Measurements from ENCODE around the gene MRPL28. TPM values are rescaled to one million over a fixed set of nuclear protein-coding genes. Genes with fewer than 3 reads are reported as not detected.

Gene MRPL28
- total RNA-seq, 1 experiment from 2014 or later, result 61.4 TPM

DNA sequence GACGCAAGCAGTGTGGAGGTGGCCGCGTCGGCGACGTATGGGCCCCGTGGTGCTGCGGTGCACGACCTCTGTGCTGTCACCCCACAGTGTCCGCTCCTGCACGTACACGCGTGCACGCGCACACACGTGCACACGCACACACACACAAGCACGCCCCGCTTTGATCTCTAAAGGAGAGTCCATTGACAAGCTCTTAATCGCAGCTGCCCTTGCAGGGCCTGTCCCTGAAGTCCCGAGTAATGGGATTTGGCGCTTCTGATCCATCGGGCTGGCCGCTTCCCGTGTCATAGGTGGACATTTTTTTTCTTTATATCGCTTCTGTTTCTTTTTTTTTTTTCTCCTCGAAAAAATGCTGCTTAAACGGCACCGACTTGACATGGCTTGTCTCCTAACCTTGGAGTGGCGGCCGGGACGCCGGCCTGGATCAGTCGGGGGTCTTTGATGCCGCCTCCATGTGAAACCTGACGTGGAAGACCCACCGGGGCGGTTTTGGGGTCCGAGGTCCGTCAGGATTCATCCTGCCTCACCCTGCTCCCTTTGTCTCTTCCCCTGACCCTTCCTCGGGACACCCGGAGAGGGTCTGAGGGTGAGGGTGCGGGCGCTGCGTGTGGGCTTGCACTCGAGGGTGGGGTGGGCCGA is 9.5 kb downstream of the MRPL28 start:
- no peak overlapping the region for H3K9ac ChIP-seq (ENCODE audit: low read length)
- no peaks in the 10 kb centered on the region for H3K4me1 ChIP-seq (ENCODE audit: control insufficient read depth in 1 of 2, insufficient read depth in 2 of 2, low read length in 2 of 2)
- H2AFZ ChIP-seq (ENCODE audit: low read depth, low read length, poor library complexity, severe bottlenecking), result no peak overlapping the region
- ChIA-PET RAD21 (ENCODE audit: low non-redundant PET in 1 of 2, low total read pairs in 2 of 2, uncharacterized antibody in 2 of 2, unreplicated experiment in 2 of 2) (no interaction called here), CTCF (interaction anchor here (1.8 to 2.2 kb wide), 3 partner anchors 254 to 295 kb away, joined by 9 to 21 read pairs (median 12); no protein-coding TSS in a partner anchor), POLR2A (no interaction called here)
- no peaks in the 10 kb centered on the region for H3K79me2 ChIP-seq (ENCODE audit: insufficient read depth, low read length)
- no peak overlapping the region for H3K4me2 ChIP-seq (ENCODE audit: low read length)
- H3K9me3 ChIP-seq (ENCODE audit: control insufficient read depth in 1 of 2, insufficient read depth in 1 of 2, low read depth in 1 of 2, low read length in 2 of 2), result no peaks in the 10 kb centered on the region
- no peaks in the 10 kb centered on the region for H3K27me3 ChIP-seq (ENCODE audit: insufficient read depth, low read length)
- intact Hi-C loops (cut with micrococcal nuclease), result no loop called here
- H3K9me2 ChIP-seq (ENCODE audit: insufficient read depth), result no peaks in the 10 kb centered on the region
- no peaks in the 10 kb centered on the region for H3K36me3 ChIP-seq (ENCODE audit: control insufficient read depth in 1 of 2, insufficient read depth in 2 of 2, low read length in 2 of 2)
- DNase-seq (ENCODE audit: low read depth, low spot score), result no peak
- no peaks in the 10 kb centered on the region for H4K20me1 ChIP-seq (ENCODE audit: insufficient read depth)
- TF ChIP-seq, protein P1, sequence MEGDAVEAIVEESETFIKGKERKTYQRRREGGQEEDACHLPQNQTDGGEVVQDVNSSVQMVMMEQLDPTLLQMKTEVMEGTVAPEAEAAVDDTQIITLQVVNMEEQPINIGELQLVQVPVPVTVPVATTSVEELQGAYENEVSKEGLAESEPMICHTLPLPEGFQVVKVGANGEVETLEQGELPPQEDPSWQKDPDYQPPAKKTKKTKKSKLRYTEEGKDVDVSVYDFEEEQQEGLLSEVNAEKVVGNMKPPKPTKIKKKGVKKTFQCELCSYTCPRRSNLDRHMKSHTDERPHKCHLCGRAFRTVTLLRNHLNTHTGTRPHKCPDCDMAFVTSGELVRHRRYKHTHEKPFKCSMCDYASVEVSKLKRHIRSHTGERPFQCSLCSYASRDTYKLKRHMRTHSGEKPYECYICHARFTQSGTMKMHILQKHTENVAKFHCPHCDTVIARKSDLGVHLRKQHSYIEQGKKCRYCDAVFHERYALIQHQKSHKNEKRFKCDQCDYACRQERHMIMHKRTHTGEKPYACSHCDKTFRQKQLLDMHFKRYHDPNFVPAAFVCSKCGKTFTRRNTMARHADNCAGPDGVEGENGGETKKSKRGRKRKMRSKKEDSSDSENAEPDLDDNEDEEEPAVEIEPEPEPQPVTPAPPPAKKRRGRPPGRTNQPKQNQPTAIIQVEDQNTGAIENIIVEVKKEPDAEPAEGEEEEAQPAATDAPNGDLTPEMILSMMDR (IDR thresholded peaks at IDR 0.05 in 2 of 3, conservative IDR thresholded peaks at IDR 0.05 in 1 of 3; ENCODE audit: borderline replicate concordance in 1 of 3, insufficient read depth in 1 of 3, low read depth in 2 of 3, low read length in 2 of 3), result no peak
- no peak for TF ChIP-seq EGR1 (IDR thresholded peaks at IDR 0.05; ENCODE audit: low read depth)
- TF ChIP-seq TCF7L2 (IDR thresholded peaks at IDR 0.05; ENCODE audit: borderline replicate concordance, extremely low read depth, insufficient read depth, insufficient read length), result no peak
- TF ChIP-seq SIN3A (IDR thresholded peaks at IDR 0.05; ENCODE audit: low read depth), result no peak
- TF ChIP-seq ZFX (IDR thresholded peaks at IDR 0.05), result no peak
- TF ChIP-seq, protein P2, sequence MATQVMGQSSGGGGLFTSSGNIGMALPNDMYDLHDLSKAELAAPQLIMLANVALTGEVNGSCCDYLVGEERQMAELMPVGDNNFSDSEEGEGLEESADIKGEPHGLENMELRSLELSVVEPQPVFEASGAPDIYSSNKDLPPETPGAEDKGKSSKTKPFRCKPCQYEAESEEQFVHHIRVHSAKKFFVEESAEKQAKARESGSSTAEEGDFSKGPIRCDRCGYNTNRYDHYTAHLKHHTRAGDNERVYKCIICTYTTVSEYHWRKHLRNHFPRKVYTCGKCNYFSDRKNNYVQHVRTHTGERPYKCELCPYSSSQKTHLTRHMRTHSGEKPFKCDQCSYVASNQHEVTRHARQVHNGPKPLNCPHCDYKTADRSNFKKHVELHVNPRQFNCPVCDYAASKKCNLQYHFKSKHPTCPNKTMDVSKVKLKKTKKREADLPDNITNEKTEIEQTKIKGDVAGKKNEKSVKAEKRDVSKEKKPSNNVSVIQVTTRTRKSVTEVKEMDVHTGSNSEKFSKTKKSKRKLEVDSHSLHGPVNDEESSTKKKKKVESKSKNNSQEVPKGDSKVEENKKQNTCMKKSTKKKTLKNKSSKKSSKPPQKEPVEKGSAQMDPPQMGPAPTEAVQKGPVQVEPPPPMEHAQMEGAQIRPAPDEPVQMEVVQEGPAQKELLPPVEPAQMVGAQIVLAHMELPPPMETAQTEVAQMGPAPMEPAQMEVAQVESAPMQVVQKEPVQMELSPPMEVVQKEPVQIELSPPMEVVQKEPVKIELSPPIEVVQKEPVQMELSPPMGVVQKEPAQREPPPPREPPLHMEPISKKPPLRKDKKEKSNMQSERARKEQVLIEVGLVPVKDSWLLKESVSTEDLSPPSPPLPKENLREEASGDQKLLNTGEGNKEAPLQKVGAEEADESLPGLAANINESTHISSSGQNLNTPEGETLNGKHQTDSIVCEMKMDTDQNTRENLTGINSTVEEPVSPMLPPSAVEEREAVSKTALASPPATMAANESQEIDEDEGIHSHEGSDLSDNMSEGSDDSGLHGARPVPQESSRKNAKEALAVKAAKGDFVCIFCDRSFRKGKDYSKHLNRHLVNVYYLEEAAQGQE (IDR thresholded peaks at IDR 0.05; ENCODE audit: low read depth), result no peak
- no TSS peak for BruUV-seq (replicated peaks)
- no peak overlapping the region for H3K27ac ChIP-seq (ENCODE audit: low read depth, low read length)
- no peak overlapping the region for H3K4me3 ChIP-seq (replicated peaks in 1 of 2; ENCODE audit: low read depth in 1 of 2, low read length in 2 of 2)
- no peak for ATAC-seq

Data from HCT116 (cell line).